Measurements from ENCODE around the gene EVI5.

EVI5 gene

DNA sequence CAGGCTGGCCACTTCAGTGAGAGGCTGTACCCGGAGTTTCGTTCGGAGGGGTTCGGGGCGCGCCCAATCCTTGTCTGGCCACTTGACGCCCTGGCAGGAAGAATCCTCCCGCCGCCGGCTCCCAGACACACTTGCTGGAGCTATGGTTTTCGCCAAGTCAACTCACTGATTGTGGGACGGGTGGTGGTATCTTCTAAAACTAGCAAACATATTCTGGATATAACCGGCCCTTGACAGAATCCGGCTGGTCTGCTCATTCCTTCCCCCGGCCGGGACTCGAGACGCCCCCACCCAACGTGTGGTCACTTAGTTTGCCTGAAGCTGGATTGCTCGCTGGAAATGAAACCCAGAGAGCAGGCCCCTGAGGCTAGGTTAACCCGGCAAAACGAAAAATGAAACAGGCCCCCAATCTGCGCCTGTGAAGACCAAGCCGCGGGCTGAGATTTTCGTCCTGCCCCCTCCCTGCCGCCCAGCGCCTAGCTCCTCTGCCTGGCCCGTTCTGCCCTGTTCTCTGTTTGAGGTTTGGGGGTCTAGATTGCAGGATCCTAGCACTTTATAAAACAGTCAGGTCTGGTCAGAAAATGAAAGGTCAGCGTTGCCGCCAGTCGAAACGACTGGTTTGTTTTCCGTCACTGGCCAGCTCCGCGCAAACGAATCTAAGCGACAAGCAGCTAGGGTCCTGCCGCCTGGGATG lies 302.8 kb downstream of the EVI5 start:
- DNase-seq: no peak

DNA sequence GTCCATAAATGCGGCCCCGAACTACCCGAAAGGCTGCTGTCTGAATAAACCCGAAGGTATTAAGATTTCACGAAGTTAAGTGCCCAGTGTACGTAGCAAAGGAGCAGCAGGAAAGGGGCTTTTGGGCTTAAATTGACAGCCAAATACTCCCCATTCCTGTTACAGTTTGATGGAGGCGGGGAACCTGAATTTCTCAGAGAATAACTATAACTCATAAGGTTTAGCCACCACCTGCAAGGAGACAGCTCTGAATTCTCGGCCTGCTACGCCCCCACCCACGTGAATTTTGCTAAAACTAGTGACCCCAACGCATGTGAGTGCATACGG lies 303.3 kb downstream of the EVI5 start:
- DNase-seq: no peak

DNA sequence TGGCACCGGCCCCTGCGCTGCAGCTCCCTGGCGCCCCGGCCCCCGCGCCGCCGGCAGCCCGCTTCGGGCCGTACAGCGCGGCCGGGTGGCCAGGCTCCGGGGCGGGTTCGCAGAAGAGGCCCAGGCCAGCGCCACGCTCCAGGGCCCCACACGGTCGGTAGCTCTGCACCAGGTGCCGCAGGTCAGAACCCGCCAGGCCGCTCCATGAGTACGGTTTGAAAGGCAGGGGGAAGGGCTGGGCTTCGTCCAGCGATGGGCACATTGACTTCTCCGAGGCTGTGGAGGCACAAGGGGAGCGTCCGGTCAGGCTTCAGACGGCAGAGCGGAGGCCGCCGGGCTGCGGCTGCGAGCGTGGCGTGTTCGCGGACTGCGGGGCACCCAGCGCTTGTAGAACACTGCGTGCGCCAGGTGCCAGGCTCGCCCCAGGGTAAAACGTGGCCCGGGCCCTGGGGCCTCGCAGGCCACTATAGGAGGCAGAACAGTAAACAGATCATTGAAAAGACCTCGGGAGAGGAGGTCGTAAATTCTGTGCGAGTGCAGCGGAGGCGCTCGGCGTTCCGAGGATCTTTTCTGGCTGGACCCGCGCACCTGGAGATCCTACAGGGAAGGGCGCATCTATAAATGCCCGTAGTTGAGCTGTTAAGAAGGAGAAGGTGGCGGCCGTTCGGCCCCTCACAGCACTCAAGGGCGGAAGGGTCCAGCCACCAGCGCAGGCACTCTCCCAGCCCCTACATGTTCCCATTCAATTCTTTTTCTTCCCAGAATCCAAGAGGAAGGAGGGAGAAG lies 303.9 kb downstream of the EVI5 start:
- no peak for DNase-seq

DNA sequence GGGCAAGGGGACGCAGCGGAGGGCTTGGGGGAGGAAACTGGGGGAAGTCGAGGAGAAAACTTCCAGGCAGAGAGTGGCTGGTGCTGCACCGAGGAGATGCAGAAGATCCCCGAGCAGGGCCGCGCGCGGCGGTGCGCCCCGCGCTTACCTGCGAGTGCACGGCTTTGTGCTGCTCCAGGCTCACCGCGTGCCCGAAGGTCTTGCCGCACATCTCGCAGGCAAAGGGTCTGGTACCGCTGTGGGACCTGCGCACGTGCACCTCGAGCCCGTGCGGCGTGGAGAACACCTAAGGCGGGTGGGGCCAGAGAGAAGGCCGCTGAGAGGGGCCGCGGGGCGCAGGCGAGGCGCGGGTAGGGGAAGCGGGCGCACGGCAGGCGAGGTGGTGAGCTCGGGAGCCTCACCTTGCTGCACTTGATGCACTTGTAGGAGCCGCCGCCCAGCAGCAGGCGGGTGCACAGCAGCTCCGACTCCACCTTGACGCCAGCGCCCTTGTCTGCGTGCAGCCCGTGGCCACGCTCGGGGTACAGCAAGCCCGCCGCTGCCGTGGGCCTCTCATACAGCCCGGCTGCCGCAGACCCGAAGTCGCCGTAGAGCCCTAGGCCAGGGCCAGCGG lies 304.6 kb downstream of the EVI5 start:
- no peak for DNase-seq

DNA sequence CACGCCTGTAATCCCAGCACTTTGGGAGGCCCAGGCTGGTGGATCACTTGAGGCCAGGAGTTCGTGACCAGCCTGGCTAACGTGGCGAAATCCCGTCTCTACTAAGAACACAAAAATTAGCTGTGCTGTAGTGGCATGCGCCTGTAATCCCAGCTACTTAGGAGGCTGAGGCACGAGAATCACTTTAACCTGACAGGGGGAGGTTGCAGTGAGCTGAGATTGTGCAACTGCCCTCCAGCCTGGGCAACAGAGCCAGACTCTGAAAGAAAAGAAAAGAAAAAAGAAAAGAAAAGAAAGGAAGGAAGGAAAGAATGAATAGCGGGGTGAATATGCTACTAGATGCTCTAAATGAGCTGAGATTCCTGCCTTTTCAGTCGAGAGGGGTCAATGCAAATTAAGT lies 305.3 kb downstream of the EVI5 start:
- no peak for DNase-seq

DNA sequence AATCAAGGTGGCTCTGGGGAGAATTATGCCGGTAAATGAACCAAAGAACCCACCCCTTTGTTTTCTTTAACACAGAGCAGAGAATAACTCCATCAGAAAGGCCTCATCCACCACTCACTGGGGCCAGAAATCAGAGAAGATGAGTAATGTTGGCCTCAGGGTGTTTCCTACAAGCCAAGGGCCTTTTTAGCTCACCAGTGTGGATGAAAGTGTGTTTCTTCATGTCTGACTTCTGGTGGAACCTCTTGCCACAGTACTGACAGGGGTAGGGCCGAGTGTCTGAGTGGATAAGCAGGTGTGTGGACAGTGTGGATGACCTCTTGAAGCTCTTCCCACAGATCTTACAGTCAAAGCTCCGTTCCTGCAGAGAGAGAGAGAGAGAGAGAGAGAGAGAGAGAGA lies 306.5 kb downstream of the EVI5 start:
- no peak for DNase-seq

DNA sequence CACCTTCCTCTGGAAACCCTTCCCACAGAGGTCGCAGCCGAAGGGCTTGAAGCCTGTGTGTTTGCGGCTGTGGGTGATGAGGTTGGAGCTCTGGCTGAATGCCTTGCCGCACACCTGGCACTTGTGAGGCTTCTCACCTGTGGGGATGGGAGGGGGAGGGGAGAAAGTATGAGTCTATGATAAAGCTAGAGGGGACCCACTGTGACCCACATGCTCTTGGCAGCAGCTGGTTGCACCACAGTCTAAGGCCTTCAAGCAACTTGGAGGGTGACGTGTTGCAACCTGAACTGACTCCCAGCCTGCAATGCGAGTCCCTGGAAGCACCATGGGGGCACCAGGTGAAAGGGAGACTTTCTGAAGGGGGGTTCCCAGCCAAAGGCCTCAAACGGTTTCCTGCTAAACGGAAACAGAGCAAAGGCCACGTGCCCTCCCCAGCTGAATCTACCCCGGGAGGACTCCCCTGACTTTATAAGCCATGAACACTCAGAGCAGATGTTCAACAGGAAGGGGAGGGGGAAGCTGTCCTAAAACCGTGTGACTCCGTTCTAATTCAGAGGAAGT lies 308.8 kb downstream of the EVI5 start:
- DNase-seq: no peak

DNA sequence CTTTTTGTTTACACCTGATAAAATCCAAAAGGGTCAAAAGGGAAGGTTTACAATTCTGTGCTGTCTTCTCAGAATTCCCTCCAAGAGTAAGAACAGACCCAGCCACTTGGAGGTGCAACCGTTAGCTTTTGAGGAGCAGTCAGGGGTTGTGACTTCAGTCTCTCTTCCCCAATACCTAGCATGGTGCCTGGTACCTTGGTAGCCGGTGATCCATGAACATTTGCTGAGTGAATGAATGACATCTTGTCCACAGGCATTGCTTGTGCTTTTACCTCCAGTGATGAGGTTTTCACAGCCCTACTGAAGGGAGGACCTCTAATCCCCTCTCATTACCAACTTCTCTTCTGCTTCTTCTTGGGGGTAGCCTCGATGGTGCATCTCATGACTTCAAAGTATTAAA lies 309.9 kb downstream of the EVI5 start:
- no peak for DNase-seq

DNA sequence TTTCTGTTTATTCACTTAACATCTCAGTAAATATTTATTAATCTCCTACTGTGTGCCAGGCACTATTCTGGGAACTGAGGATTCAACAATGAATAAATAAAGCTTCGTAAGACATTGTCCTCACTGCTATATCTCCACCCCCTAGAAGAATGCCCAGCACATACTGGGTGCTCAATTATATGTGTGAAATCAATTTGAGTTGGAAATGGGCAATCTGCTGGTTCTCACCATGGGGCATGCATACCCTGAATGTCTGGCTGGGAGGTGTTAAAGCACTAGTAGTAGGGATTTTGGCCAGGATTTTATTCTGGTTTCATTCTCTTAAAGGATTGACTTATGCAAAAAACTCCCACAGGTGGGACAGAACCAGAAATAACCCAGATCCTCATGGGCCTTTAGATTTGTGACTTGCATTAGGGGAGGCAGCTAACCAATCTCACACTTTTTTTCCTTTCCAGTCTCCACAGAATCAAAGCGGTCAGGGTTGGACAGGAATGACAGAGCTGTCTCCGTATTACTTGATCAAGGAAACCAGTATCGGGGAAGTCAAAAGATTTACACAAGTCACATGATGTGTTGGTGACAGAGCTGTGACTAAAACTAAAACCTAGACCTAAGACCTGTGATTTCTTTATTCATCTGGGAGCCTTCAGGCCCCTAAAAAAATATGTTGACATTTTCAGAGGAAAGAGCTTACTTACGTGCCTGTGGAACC lies 311.0 kb downstream of the EVI5 start:
- no peak for DNase-seq

DNA sequence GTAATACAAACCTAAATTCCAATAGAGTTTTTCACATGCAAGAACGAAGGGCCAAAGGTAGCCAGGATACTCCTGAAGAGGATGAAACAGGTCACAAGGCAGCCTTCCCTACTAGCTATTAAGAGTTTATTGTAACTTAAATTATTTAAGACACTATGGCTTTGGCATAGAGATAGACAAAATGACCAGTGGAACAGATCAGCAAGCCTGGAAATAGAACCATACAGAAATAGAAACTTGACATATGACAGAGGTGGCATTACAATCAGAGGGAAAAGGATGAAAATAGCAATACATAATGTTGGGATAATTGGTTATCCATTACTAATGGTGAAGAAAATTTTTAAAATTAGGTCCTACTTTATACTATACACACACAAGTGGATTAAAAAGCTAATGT lies 314.7 kb downstream of the EVI5 start:
- DNase-seq: no peak

DNA sequence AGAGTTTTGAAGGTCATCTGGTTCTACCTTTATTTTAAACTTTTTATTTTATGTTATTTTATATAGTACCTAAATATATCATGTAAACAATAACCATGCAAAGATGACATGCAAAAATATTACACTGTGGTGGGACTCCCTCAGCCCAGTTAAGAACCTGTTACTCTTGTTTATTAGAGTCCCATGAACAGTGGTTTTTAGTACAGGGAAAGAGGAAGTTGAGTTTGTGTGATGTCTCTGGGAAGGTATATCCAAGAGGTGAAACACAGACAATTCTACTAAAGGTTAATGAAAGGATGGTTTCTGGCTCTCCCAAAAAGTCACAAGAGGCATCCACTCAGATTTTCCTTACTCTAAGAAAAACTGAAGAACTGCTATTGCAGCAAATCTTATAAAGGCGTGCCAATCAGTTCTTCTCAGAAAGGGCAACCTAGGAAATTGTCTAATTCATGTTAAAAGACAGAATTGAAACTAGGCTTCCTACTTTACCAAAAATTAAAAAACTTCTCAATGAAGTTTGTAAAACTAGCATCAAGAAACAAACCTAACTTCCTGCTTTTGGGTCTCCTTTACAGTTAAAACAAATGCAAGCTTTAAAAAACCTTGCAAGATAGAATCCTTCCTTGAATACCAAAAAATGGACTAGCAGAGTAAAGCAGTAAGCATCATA lies 318.1 kb downstream of the EVI5 start:
- DNase-seq: no peak

DNA sequence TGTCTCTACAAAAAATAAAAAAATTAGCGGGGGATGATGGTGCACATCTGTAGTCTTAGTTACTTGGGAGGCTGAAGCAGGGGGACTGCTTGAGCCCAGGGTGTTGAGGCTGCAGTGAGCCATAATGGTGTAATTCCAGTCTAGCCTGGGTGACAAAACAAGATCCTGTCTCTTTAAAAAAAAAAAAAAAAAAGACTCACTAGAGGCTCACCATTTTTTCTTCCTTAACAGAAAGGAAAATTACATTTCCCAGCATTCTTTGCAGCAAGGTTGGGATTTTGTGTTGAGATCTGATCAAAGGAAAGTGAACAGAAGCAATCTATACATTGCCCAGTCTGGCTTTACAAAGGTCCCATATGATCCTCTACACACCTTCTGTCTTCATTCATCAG lies 319.7 kb downstream of the EVI5 start:
- no peak for DNase-seq

DNA sequence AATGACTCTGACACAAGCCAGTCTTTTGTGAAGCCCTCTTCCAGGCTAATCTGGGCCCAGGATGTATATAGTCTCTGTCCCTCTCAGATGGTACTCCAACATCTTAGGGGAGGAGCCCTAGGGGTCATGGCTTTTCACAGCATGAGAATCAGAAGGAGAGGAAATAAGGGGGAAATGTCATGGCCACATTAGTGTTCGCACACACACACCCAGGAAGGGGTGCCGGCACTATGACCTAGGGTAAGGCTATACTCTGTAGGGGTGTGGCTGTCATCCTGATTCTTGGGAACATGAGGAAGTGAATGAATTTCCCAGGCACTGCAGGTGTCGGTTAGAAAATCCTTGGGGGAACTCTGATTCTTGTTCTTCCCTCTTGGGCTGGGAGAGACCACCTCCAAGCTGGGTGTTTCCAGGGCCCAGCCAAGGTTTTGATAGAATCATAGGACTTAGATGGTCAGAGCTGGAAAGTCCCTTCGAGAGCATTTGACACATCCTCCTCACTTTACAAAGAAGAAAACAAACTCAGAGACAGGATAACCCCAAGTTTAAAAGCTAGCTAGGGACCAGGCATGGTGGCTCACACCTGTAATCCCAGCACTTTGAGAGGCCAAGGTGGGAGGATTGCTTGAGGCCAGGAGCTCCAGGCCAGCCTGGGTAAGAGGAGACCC lies 320.2 kb downstream of the EVI5 start:
- DNase-seq: no peak

DNA sequence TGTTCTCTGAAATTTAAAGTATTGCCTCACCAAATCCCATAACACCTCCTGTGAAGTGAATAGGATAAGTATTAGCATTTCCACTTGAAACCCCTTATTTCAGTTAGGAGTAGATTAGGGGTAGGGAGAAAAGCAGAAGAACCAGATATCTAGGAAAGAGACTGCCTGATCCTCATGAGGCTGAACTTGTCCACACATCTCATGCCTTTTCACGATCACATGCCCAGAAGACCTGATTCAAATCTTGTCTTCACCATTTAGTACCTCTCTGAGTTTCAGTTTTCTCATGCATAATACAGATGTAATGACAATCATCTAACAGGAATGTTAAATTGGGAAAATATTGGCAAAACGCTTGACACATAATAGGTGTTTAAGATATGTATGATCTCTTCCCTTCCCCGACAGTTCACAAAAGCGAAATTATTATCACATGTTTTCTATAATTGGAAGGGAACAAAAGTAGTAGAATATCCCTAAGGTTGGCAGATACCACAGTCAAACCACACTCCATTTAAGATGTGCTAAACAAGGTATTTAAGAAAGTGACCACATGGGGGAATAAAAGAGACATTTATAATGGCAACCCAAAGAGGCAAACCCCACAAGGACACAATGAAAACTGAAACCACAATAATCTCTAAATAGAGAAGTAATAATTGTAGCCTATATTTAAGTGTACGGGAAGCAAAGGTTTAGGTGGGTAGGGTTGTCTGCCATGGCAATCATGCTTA lies 323.4 kb downstream of the EVI5 start:
- DNase-seq: no peak

DNA sequence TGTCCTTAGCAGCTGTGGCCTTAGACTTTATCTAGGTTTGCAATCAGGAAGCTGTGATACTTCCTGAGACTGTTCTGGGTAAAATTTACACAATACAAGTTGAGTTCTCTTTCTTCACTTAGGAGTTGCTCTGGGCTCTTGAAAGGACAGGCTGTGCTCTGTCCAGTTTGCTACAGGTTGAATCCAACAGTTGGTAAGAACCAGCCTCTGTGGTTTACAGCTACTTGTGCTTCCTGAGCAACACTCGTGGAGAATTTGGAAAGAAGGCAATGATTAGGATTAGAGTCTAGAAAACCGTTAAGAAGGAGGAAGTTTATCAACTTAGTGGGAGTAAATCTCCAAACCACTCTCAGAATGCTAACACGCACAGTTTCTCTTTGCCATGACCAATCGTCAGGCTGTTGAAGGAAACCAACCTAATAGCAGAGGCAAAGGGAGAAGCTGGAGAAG lies 325.0 kb downstream of the EVI5 start:
- no peak for DNase-seq

Data from cortex of kidney (tissue), 1 donor.